CD4-positive, alpha-beta T cell (primary cell): Measurements from ENCODE around the gene CXCL1. TPM values are rescaled to one million over a fixed set of nuclear protein-coding genes. Genes with fewer than 3 reads are reported as not detected.

Experiments
- ATAC-seq: fragments of 200-7000 bp; cut with Tn5 transposase; one replicate; pipeline ENCODE4 v1.10.0; 2022; ENCODE audit warnings: mild to moderate bottlenecking; ENCODE audit not compliant: poor library complexity
- CTCF ChIA-PET: fragments of 350-600 bp; sonication (Branson Sonifier 250); formaldehyde crosslinking; loops from one replicate; lab custom pipeline; 2021; ENCODE audit warnings: antibody characterized with exemption, inconsistent platforms; lab: Charles Lee
- POLR2A ChIA-PET: fragments of 350-600 bp; sonication (Branson Sonifier 250); formaldehyde crosslinking; loops from one replicate; lab custom pipeline; 2021; ENCODE audit warnings: antibody characterized with exemption, inconsistent platforms; lab: Charles Lee
- DNase-seq, 14 experiments: peaks; one replicate each; pipeline ENCODE4 v3.0.0-alpha.2; 2013 to 2020; ENCODE audit warnings: mixed read lengths in 2 of 14
- H3K27ac ChIP-seq, 2 donors: one replicate each; pipeline versions ENCODE4 v1.5.1 to v1.7.0; 2013; ENCODE audit warnings: low read length in 2 of 2, low read depth in 1 of 2, mild to moderate bottlenecking in 1 of 2
- H3K27me3 ChIP-seq, 2 experiments: 1 replicate in 1 of 2; 2 replicates in 1 of 2; pipeline versions ENCODE4 v1.6.1 to v1.7.0; 2013; ENCODE audit warnings: low read length in 2 of 2, control low read depth in 1 of 2, mild to moderate bottlenecking in 1 of 2, moderate library complexity in 1 of 2; ENCODE audit not compliant: insufficient read depth in 2 of 2, control insufficient read depth in 1 of 2
- H3K36me3 ChIP-seq: one replicate; pipeline ENCODE4 v1.6.1; 2013; ENCODE audit warnings: low read length, control low read depth; ENCODE audit not compliant: insufficient read depth
- H3K4me1 ChIP-seq: one replicate; pipeline ENCODE4 v1.6.1; 2013; ENCODE audit warnings: low read length, control low read depth; ENCODE audit not compliant: insufficient read depth
- H3K4me3 ChIP-seq: one replicate; pipeline ENCODE4 v1.5.1; 2013; ENCODE audit warnings: mild to moderate bottlenecking, low read length, moderate library complexity
- H3K9me3 ChIP-seq, 2 experiments: 1 replicate in 1 of 2; 2 replicates in 1 of 2; pipeline versions ENCODE4 v1.6.1 to v1.7.0; 2013; ENCODE audit warnings: low read length in 2 of 2, mild to moderate bottlenecking in 2 of 2, control low read depth in 1 of 2, moderate library complexity in 1 of 2; ENCODE audit not compliant: control insufficient read depth in 1 of 2, insufficient read depth in 1 of 2
- H3K27ac Mint-ChIP-seq: one replicate; pipeline ENCODE4 v1.8.0; 2020; ENCODE audit warnings: mixed read lengths
- H3K27me3 Mint-ChIP-seq: one replicate; pipeline ENCODE4 v1.8.0; 2021; ENCODE audit warnings: mixed read lengths
- H3K36me3 Mint-ChIP-seq: one replicate; pipeline ENCODE4 v1.8.0; 2021; ENCODE audit warnings: low read depth, mixed read lengths
- H3K4me1 Mint-ChIP-seq: one replicate; pipeline ENCODE4 v1.8.0; 2021; ENCODE audit warnings: low read depth, mixed read lengths
- H3K4me3 Mint-ChIP-seq: one replicate; pipeline ENCODE4 v1.8.0; 2020; ENCODE audit warnings: mild to moderate bottlenecking, mixed read lengths
- H3K9me3 Mint-ChIP-seq: one replicate; pipeline ENCODE4 v1.8.0; 2020; ENCODE audit warnings: mixed read lengths
- intact Hi-C, 2 experiments: fragments of 100-400 bp; cut with DNase I in 1 of 2; cut with micrococcal nuclease in 1 of 2; formaldehyde crosslinking; loops; one replicate each; pipeline versions ENCODE4 v1.15.1 to v1.9.0; 2023 to 2025; cut with DNase I, micrococcal nuclease
- total RNA-seq, 174 experiments: library from RNA in 2 of 174; stranded (reverse) in 2 of 174; gene quantifications; one replicate each; pipeline ENCODE4 v1.2.3 and lab custom pipeline; 2021 to 2026
- TF ChIP-seq, protein P1 (sequence below): fragments of 200-600 bp; IDR thresholded peaks from one replicate; pipeline ENCODE4 v1.8.0; 2022; ENCODE audit warnings: antibody characterized with exemption, mild to moderate bottlenecking

CXCL1 gene
- total RNA-seq, 2 experiments from 2014 or later = not detected

DNA sequence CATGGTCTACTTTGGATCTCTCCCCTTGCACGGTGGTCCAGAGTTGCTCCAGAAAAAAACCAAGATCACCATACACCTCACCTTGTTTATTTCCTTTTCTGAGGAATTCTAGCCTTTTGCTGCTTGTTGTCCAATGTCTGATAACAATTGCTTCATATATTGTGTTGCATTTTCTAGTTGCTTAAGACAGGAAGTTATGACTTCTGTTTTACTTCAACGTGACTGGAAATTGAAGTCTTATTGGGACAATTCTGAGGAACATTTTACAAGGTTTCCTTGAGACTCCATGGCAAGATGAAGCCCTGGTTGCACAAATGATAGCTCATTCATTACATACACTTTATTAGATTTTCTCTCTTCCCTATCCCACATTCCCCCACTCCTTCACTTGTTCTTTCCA is 5.2 kb downstream of the CXCL1 start:
- Histone ChIP-seq H3K4me1 (no peaks in the 10 kb centered on the region), H3K9me3 (peaks cover 0 to 4% of the 10 kb centered on the region in 2 experiments), H3K4me3 (no peak overlapping the region), H3K36me3 (no peaks in the 10 kb centered on the region), H3K27ac (no peak overlapping the region), H3K27me3 (no peaks in the 10 kb centered on the region)
- Mint-ChIP-seq H3K27ac (no peak overlapping the region), H3K36me3 (no peaks in the 10 kb centered on the region), H3K9me3 (no peaks in the 10 kb centered on the region), H3K4me1 (no peaks in the 10 kb centered on the region), H3K27me3 (peaks cover 13% of the 10 kb centered on the region), H3K4me3 (no peak overlapping the region)
- ChIA-PET CTCF (no interaction called here), POLR2A (no interaction called here)
- intact Hi-C loops = no loop called here
- TF ChIP-seq, protein P1, sequence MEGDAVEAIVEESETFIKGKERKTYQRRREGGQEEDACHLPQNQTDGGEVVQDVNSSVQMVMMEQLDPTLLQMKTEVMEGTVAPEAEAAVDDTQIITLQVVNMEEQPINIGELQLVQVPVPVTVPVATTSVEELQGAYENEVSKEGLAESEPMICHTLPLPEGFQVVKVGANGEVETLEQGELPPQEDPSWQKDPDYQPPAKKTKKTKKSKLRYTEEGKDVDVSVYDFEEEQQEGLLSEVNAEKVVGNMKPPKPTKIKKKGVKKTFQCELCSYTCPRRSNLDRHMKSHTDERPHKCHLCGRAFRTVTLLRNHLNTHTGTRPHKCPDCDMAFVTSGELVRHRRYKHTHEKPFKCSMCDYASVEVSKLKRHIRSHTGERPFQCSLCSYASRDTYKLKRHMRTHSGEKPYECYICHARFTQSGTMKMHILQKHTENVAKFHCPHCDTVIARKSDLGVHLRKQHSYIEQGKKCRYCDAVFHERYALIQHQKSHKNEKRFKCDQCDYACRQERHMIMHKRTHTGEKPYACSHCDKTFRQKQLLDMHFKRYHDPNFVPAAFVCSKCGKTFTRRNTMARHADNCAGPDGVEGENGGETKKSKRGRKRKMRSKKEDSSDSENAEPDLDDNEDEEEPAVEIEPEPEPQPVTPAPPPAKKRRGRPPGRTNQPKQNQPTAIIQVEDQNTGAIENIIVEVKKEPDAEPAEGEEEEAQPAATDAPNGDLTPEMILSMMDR = no peak
- ATAC-seq (no peak), DNase-seq (no peak)

DNA sequence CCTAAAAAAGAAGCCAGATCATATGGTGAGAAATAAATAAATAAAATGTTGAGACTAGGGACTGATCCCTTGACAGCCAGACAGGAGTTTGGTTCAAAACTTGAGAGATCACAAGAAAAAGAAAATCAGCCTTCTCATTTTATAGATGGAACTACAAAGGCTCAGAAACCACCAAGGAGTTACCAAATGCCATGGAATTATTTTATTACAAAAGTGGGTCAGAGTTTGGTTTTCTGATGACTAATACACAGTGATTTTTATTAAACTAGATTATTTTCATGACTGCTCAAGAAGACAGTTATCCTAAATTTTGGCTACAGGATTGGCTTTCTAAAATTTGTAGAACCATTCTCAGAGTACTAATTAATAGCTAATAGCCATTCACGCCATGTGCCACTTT is 6.2 kb downstream of the CXCL1 start:
- Histone ChIP-seq H3K4me1 (no peaks in the 10 kb centered on the region), H3K9me3 (no peaks in the 10 kb centered on the region), H3K27me3 (no peaks in the 10 kb centered on the region), H3K36me3 (no peaks in the 10 kb centered on the region), H3K27ac (no peak overlapping the region), H3K4me3 (no peak overlapping the region)
- ChIA-PET POLR2A (no interaction called here), CTCF (no interaction called here)
- Mint-ChIP-seq H3K4me3 (no peak overlapping the region), H3K27me3 (peaks cover 4% of the 10 kb centered on the region), H3K27ac (no peak overlapping the region), H3K9me3 (no peaks in the 10 kb centered on the region), H3K36me3 (no peaks in the 10 kb centered on the region), H3K4me1 (no peaks in the 10 kb centered on the region)
- no peak for ATAC-seq
- TF ChIP-seq, protein P1 = no peak
- no peak for DNase-seq
- intact Hi-C loops = no loop called here

DNA sequence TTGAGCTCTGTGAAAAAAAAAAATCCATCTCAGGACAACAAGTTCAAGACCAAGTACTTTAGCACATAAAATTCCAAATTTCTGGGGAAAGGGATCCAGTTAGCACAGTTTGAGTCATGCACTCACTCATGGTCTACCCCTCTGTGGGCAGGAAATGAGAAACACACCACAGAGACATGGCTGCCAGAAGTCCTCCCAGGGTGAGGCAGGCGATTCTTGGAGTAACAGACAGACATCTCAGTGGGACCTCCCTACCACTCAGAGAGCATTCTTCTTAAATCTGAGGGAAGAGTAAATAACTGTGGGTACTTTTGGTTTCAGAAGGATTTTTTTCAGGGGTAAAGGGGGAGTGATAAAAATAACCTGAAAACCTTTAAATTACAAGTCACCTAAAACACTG is 14.1 kb downstream of the CXCL1 start:
- H3K4me1 Mint-ChIP-seq = no peaks in the 10 kb centered on the region
- DNase-seq = no peak
- no peak for ATAC-seq
- Histone ChIP-seq H3K36me3 (no peaks in the 10 kb centered on the region), H3K27me3 (no peaks in the 10 kb centered on the region), H3K4me3 (no peak overlapping the region), H3K9me3 (no peaks in the 10 kb centered on the region), H3K4me1 (no peaks in the 10 kb centered on the region), H3K27ac (no peak overlapping the region)
- TF ChIP-seq, protein P1 = no peak
- ChIA-PET CTCF (no interaction called here), POLR2A (no interaction called here)
- no peaks in the 10 kb centered on the region for H3K9me3 Mint-ChIP-seq
- no peaks in the 10 kb centered on the region for H3K36me3 Mint-ChIP-seq
- intact Hi-C loops = no loop called here
- H3K27me3 Mint-ChIP-seq = no peaks in the 10 kb centered on the region
- H3K4me3 Mint-ChIP-seq = no peak overlapping the region
- no peak overlapping the region for H3K27ac Mint-ChIP-seq
